Bronchial epithelial cell (primary cell): Measurements from ENCODE around the gene TMEM179. TPM values are rescaled to one million over a fixed set of nuclear protein-coding genes. Genes with fewer than 3 reads are reported as not detected.

Experiments
- DNase-seq: peaks from one replicate; pipeline ENCODE4 v3.0.0-alpha.2; 2010; ENCODE audit warnings: low read depth
- FAIRE-seq: peaks from 2 replicates; lab custom pipeline; 2011; peaks lifted over from hg19 to GRCh38; lab: Jason Lieb, UNC
- H3K27me3 ChIP-seq: 2 replicates; pipeline ENCODE4 v1.5.1; 2011; ENCODE audit warnings: low read length; ENCODE audit not compliant: control insufficient read depth, insufficient read depth
- H3K36me3 ChIP-seq: 2 replicates; pipeline ENCODE4 v1.5.1; 2011; ENCODE audit warnings: low read length; ENCODE audit not compliant: control insufficient read depth, insufficient read depth
- H3K4me3 ChIP-seq: 2 replicates; pipeline ENCODE4 v1.5.1; 2011; ENCODE audit warnings: mild to moderate bottlenecking, low read depth, low read length, control low read depth
- total RNA-seq: library from RNA; depleted of rRNA; stranded (reverse); fragments of >200 nt; gene quantifications from 2 replicates; pipeline ENCODE4 v1.2.1, GENCODE V29; 2014
- TF ChIP-seq, protein P1 (sequence below): IDR thresholded peaks from 2 replicates; pipeline ENCODE4 v1.5.1; 2011; ENCODE audit warnings: mild to moderate bottlenecking, moderate library complexity, low read length, control low read depth, inconsistent platforms; ENCODE audit not compliant: insufficient read depth, severe bottlenecking

Gene TMEM179
- total RNA-seq, 1 donor from 2014 or later, result not detected

DNA sequence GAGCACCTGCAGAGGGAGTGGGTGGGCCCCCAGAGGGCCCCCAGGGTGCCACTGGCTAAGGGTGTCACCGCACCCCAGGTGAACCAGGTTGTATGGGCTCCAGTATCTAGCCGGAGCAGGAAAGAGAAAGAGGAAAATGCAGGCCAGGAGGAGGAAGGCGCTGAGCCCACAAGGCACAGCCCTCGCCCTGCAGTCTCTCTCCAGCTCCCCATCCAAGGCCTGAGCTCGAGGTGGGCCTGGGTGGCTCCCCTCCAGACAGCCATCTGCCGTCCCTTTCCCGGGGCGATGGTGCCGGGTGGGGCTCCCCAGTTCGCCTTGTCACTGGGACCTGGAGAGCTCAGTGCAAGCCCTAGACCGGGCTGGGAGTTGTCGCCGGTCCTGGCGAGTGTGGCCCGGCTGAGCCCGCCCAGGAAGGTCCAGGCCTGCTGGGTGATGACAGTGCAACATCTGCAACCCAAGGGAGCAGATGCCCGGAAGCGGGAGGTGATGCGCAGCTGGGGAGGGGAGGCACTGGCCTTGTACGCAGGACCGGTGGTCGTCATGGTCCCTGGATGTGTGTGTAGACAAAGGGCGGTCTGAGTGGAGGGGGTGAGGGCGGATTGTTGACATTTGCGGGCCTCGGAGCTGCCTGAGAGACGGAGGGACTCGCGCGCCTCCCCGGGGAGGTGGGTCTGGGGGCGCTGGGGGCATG lies 716 bp downstream of the TMEM179 start:
- DNase-seq, result no peak
- Histone ChIP-seq H3K27me3 (peaks cover 8% of the 10 kb centered on the region), H3K4me3 (no peak overlapping the region), H3K36me3 (no peaks in the 10 kb centered on the region)
- TF ChIP-seq, protein P1, sequence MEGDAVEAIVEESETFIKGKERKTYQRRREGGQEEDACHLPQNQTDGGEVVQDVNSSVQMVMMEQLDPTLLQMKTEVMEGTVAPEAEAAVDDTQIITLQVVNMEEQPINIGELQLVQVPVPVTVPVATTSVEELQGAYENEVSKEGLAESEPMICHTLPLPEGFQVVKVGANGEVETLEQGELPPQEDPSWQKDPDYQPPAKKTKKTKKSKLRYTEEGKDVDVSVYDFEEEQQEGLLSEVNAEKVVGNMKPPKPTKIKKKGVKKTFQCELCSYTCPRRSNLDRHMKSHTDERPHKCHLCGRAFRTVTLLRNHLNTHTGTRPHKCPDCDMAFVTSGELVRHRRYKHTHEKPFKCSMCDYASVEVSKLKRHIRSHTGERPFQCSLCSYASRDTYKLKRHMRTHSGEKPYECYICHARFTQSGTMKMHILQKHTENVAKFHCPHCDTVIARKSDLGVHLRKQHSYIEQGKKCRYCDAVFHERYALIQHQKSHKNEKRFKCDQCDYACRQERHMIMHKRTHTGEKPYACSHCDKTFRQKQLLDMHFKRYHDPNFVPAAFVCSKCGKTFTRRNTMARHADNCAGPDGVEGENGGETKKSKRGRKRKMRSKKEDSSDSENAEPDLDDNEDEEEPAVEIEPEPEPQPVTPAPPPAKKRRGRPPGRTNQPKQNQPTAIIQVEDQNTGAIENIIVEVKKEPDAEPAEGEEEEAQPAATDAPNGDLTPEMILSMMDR, result no peak
- no peak for FAIRE-seq

DNA sequence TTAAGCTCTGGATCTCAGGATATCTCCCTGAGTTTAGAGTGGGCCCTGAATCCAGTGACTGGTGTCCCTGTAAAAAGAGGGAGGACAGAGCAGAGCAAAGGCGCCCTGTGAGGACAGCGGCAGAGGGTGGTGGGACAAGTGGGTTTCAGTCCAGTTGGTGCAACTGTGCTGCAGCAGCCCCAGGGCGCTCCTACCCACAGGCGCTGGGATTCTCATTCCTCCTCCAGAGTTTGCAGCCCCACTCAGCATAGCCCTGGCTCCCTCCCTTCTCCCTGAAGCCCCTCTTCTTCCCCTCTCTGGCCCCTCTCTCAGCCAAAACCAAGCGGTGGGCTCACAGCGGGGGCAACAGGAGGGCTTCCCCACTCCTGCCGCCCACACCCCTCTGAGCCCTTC lies 1.6 kb downstream of the TMEM179 start:
- FAIRE-seq (no peak), DNase-seq (no peak)
- Histone ChIP-seq H3K36me3 (no peaks in the 10 kb centered on the region), H3K27me3 (peaks cover 8% of the 10 kb centered on the region), H3K4me3 (no peak overlapping the region)
- TF ChIP-seq, protein P1, result no peak

DNA sequence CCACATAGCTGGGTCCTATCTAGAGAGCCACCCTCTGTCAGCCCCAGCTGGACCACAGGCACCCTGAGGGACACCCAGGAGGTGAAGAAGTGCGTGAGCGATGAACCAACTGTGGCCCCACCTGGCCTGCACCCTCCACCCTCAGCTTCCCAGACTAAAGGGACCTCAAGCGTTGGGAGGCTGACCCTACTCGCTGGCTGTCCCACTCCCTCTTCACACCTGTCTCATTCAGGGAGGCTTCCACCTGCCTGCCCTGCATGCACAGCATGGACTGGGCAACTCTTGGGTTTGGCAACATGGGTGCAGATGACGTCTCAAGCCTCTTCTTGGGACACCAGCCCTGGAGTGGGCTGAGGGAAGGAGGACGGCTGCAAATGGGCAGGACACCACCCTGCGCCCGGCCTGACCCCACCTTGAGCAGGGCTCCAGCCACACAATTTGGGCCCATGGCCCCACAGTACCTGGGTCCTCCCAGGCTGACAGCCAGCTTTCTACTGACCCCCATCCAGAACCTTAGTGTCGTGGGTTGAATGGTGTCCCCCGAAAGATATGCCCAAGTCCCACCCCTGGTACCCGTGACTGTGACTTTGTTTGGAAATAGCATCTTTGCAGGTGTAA lies 2.1 kb downstream of the TMEM179 start:
- FAIRE-seq, result no peak

DNA sequence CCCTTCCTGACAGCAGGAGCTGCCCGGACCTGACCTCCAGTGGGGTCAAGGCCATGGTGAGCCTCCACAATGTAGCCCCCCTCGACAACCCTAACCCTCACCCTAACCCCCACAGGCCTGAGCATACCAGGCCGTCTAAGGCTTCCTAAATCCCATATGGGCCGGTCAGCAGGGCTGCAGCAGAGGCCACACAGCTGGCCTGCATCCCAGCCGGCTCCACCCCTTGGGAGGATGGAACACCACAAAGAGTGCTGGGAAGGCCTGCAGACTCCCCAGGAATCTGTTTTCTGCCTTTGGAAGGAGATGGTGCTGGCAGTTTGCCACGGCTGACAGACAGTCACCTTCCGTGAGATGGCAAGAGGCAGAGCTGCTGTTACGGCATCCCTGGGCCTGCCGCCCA lies 2.8 kb downstream of the TMEM179 start:
- FAIRE-seq, result no peak

More for the DNA sequence above, 2.1 kb downstream of the TMEM179 start:
- peaks cover 8% of the 10 kb centered on the region for H3K27me3 ChIP-seq
- H3K36me3 ChIP-seq, result no peaks in the 10 kb centered on the region
- DNase-seq, result no peak
- TF ChIP-seq, protein P1, result no peak
- H3K4me3 ChIP-seq, result no peak overlapping the region

DNA sequence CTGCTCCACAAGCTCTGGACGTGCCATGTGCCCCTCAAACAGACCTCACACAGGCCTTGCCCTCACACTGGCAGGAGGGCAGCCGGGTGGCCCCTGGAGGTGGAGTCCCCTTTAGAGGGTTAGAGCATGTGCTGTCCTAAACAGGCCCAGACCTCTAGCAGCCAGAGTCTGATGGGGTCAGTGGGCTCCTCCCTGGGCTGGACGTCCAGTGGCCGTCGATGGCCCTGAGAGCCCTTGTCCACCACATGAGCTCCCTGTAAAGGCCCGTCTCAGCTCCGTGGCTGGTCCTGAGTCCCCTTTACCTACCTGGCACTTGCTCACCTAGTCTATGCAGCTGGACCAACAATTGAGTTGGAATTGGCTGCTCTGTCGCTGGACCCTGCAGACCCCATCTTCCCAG lies 3.8 kb downstream of the TMEM179 start:
- FAIRE-seq, result no peak
- no peak for DNase-seq
- H3K27me3 ChIP-seq, result peaks cover 8% of the 10 kb centered on the region

More for the DNA sequence above, 2.8 kb downstream of the TMEM179 start:
- no peak for DNase-seq
- Histone ChIP-seq H3K36me3 (no peaks in the 10 kb centered on the region), H3K27me3 (peaks cover 8% of the 10 kb centered on the region), H3K4me3 (no peak overlapping the region)
- TF ChIP-seq, protein P1, result no peak

More for the DNA sequence above, 3.8 kb downstream of the TMEM179 start:
- TF ChIP-seq, protein P1, result no peak
- Histone ChIP-seq H3K36me3 (no peaks in the 10 kb centered on the region), H3K4me3 (no peak overlapping the region)
